CD8-positive, alpha-beta memory T cell (primary cell): ENCODE results near the gene PALM3. TPM values are rescaled to one million over a fixed set of nuclear protein-coding genes. Genes with fewer than 3 reads are reported as not detected.
"Not testable (repeated sequence)": the region's sequence is repeated elsewhere in the genome, so short reads cannot be mapped to it uniquely, and the experiment has no call there.

Source experiments
- CTCF ChIA-PET: fragments of 350-600 bp; sonication (Branson Sonifier 250); formaldehyde crosslinking; loops from one replicate; lab custom pipeline; 2021; ENCODE audit warnings: antibody characterized with exemption; lab: Charles Lee
- POLR2A ChIA-PET: fragments of 350-600 bp; sonication (Branson Sonifier 250); formaldehyde crosslinking; loops from one replicate; lab custom pipeline; 2021; ENCODE audit warnings: antibody characterized with exemption; lab: Charles Lee
- DNase-seq, 5 donors: peaks; one replicate each; pipeline versions ENCODE4 v3.0.0 to v3.0.0-alpha.2; 2020 to 2022; ENCODE audit warnings: mixed read lengths in 1 of 5
- H3K27ac ChIP-seq: one replicate; pipeline ENCODE4 v1.7.0; 2013; ENCODE audit warnings: low read depth, mild to moderate bottlenecking, low read length, moderate library complexity
- H3K27me3 ChIP-seq: 2 replicates; pipeline ENCODE4 v1.7.0; 2013; ENCODE audit warnings: low read length, mild to moderate bottlenecking; ENCODE audit not compliant: insufficient read depth, poor library complexity, severe bottlenecking
- H3K36me3 ChIP-seq: 2 replicates; pipeline ENCODE4 v1.7.0; 2013; ENCODE audit warnings: mild to moderate bottlenecking, low read length, moderate library complexity; ENCODE audit not compliant: insufficient read depth
- H3K4me1 ChIP-seq: 2 replicates; pipeline ENCODE4 v1.7.0; 2013; ENCODE audit warnings: mild to moderate bottlenecking, low read length, moderate library complexity; ENCODE audit not compliant: insufficient read depth
- H3K4me3 ChIP-seq: 2 replicates; pipeline ENCODE4 v1.7.0; 2013; ENCODE audit warnings: mild to moderate bottlenecking, low read length
- H3K9me3 ChIP-seq: 2 replicates; pipeline ENCODE4 v1.7.0; 2013; ENCODE audit warnings: mild to moderate bottlenecking, low read length
- H3K27ac Mint-ChIP-seq, 8 donors: one replicate each; pipeline ENCODE4 v1.8.0; 2020 to 2021; ENCODE audit warnings: mixed read lengths in 8 of 8, mild to moderate bottlenecking in 6 of 8, inconsistent platforms in 3 of 8, moderate library complexity in 3 of 8
- H3K27me3 Mint-ChIP-seq, 2 donors: one replicate each; pipeline ENCODE4 v1.8.0; 2020 to 2021; ENCODE audit warnings: mixed read lengths in 2 of 2, mild to moderate bottlenecking in 1 of 2, moderate library complexity in 1 of 2
- H3K36me3 Mint-ChIP-seq, 3 donors: one replicate each; pipeline ENCODE4 v1.8.0; 2020 to 2021; ENCODE audit warnings: mixed read lengths in 3 of 3, inconsistent platforms in 1 of 3, mild to moderate bottlenecking in 1 of 3
- H3K4me1 Mint-ChIP-seq, 3 donors: one replicate each; pipeline ENCODE4 v1.8.0; 2020 to 2021; ENCODE audit warnings: mixed read lengths in 3 of 3, inconsistent platforms in 1 of 3, mild to moderate bottlenecking in 1 of 3
- H3K4me3 Mint-ChIP-seq, 7 donors: one replicate each; pipeline ENCODE4 v1.8.0; 2020 to 2021; ENCODE audit warnings: mixed read lengths in 7 of 7, mild to moderate bottlenecking in 6 of 7, moderate library complexity in 4 of 7, inconsistent platforms in 2 of 7
- H3K9me3 Mint-ChIP-seq, 5 donors: one replicate each; pipeline ENCODE4 v1.8.0; 2020 to 2022; ENCODE audit warnings: mixed read lengths in 5 of 5, mild to moderate bottlenecking in 3 of 5, moderate library complexity in 2 of 5, inconsistent platforms in 1 of 5
- polyA plus RNA-seq: library from polyadenylated mRNA; unstranded; fragments of 300-500 nt; fragmentation: Illumina TruSeq; gene quantifications from one replicate; pipeline ENCODE4 v1.2.3, GENCODE V29; 2021
- total RNA-seq, 2 experiments: library from RNA; stranded (reverse); gene quantifications; one replicate each; pipeline ENCODE4 v1.2.3, GENCODE V29; 2021

Gene PALM3
- total and polyA plus RNA-seq, 3 experiments from 2014 or later = not detected

DNA sequence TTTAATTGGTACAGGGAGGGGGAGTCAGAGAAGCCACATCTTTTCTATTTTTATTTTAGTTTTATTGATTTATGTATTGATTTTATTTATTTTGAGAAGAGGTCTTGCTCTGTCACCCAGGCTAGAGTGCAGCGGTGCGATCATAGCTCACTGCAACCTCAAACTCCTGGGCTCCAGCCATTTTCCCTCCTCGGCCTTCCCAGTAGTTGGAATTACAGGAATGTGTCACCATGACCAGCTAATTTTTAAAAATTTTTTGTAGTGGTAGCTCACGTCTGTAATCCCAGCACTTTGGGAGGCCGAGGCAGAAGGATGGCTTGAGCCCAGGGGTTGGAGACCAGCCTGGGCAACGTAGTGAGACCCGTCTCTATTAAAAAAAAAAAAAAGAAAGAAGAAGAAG, 26.2 kb downstream of the PALM3 start:
- peaks cover 18% of the 10 kb centered on the region for H3K4me1 ChIP-seq
- no peak overlapping the region for H3K27ac ChIP-seq
- peaks cover 18% of the 10 kb centered on the region for H3K36me3 ChIP-seq
- ChIA-PET POLR2A (interaction anchor here (0.6 to 0.7 kb wide), 3 partner anchors 77 to 209 kb away, joined by 3 to 4 read pairs (median 3); no protein-coding TSS in a partner anchor), CTCF (interaction anchor here (1.0 to 1.6 kb wide), 2 partner anchors 13 to 132 kb away, joined by 3 read pairs; no protein-coding TSS in a partner anchor)
- H3K27me3 ChIP-seq = no peaks in the 10 kb centered on the region
- H3K4me3 ChIP-seq = no peak overlapping the region
- H3K4me1 Mint-ChIP-seq = peaks cover 22 to 39% (median 36%) of the 10 kb centered on the region in 3 donors
- H3K36me3 Mint-ChIP-seq = peaks cover 3 to 55% (median 5%) of the 10 kb centered on the region in 3 donors
- no peak for DNase-seq
- H3K27ac Mint-ChIP-seq = peak overlapping the region in 1 of 8 donors; percentile 26
- H3K9me3 Mint-ChIP-seq = no peaks in the 10 kb centered on the region
- H3K9me3 ChIP-seq = no peaks in the 10 kb centered on the region
- peak overlapping the region in 1 of 7 donors; percentile 44 for H3K4me3 Mint-ChIP-seq
- H3K27me3 Mint-ChIP-seq = no peaks in the 10 kb centered on the region

DNA sequence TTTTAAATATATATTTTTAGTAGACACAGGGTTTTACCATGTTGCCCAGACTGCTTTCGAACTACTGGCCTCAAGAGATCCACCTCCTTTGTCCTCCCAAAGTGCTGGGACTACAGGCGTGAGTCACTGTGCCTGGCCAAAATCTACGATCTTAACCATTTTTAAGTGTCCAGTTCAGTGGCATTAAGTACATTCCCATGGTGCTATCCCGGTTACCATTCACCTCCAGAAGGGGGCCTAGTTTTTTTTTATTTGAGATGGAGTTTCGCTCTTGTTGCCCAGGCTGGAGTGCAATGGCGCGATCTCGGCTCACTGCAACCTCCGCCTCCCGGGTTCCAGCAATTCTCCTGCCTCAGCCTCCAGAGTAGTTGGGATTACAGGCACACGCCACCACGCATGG, 26.7 kb downstream of the PALM3 start:
- H3K27ac Mint-ChIP-seq, H3K27me3 ChIP-seq, H3K27me3 Mint-ChIP-seq, H3K4me3 ChIP-seq, H3K9me3 Mint-ChIP-seq, H3K27ac ChIP-seq, H3K4me3 Mint-ChIP-seq, DNase-seq, H3K9me3 ChIP-seq, POLR2A ChIA-PET: not testable (repeated sequence)
- Mint-ChIP-seq H3K36me3 (peaks cover 3 to 50% (median 5%) of the 10 kb centered on the region in 3 donors), H3K4me1 (peaks cover 25 to 44% (median 40%) of the 10 kb centered on the region in 3 donors)
- H3K4me1 ChIP-seq = peaks cover 23% of the 10 kb centered on the region
- CTCF ChIA-PET = interaction anchor here (1.0 to 1.6 kb wide), 2 partner anchors 14 to 132 kb away, joined by 3 read pairs; no protein-coding TSS in a partner anchor
- H3K36me3 ChIP-seq = peaks cover 18% of the 10 kb centered on the region

DNA sequence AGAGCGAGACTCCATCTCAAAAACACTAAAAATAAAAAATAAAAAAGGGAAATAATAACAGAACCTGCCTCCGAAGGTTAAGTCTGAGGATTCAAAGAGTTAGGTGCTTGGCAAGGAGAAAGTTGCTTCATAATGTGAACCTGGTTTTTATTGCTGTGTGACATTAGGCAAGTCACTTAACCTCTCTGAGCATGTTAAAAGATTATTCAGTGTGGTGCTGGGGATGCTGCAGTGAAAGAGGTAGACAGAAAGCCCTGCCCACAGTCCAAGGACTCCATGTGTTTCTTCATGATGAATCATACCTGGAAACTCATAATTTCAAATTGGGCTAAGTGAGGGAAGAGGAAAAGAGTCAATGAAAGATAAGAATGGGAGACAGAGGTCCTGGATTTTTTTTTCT, 27.9 kb downstream of the PALM3 start:
- Histone ChIP-seq H3K9me3 (no peaks in the 10 kb centered on the region), H3K27me3 (no peaks in the 10 kb centered on the region), H3K4me3 (no peak overlapping the region), H3K4me1 (peaks cover 24% of the 10 kb centered on the region), H3K27ac (no peak overlapping the region), H3K36me3 (peaks cover 7% of the 10 kb centered on the region)
- Mint-ChIP-seq H3K4me3 (peak overlapping the region; percentile 13 to 68 (median 57)), H3K27ac (peak overlapping the region; percentile 37 to 92 (median 64)), H3K27me3 (no peaks in the 10 kb centered on the region), H3K9me3 (no peaks in the 10 kb centered on the region), H3K4me1 (peaks cover 25 to 46% (median 43%) of the 10 kb centered on the region in 3 donors), H3K36me3 (peaks cover 3 to 38% (median 5%) of the 10 kb centered on the region in 3 donors)
- POLR2A ChIA-PET = no interaction called here
- CTCF ChIA-PET = interaction anchor here (1.5 kb wide), 1 partner anchor 8 kb away, joined by 4 read pairs; no protein-coding TSS in a partner anchor
- DNase-seq = no peak

DNA sequence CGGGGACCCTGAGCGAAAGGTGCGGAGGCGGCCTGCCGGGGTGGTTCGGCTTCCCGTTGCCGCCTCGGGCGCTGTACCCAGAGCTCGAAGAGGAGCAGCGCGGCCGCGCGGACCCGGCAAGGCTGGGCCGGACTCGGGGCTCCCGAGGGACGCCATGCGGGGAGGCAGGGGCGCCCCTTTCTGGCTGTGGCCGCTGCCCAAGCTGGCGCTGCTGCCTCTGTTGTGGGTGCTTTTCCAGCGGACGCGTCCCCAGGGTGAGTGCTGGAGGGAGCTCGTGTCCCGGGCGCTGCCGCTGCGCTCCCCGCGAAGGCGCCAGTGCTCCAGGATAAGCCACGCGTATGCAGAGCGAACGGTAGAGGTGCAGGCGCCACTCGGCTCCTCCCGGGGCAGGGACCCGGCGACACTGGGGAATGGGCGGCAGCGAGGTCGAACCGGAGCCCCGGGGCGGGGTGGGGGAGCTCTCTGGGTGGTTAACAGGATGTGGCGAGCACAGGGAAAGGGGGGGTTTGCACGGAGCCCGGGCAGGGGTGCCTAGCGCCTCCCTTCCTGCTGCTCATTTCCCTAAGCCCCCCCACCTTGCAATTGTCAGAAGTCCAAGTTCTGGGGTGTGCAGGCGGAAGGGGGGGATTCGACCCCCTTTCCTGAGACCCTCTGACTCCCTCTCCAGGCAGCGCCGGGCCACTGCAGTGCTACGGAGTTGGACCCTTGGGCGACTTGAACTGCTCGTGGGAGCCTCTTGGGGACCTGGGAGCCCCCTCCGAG, 30.0 kb downstream of the PALM3 start, which contains the start of gene IL27RA:
TSS of gene IL27RA (plus strand) at position 44 of the 762 bp plus-strand sequence. CDS start at position 155, 111 bp downstream.
- Mint-ChIP-seq H3K36me3 (peaks cover 3 to 20% (median 5%) of the 10 kb centered on the region in 3 donors), H3K27ac (peak within 1 kb of the TSS; percentile 86 to 99 (median 98)), H3K4me1 (peaks cover 23 to 43% (median 37%) of the 10 kb centered on the region in 3 donors), H3K27me3 (no peaks in the 10 kb centered on the region), H3K4me3 (peak within 1 kb of the TSS; percentile 86 to 99 (median 94)), H3K9me3 (no peaks in the 10 kb centered on the region)
- Histone ChIP-seq H3K4me3 (peak within 1 kb of the TSS; percentile 69), H3K27me3 (no peaks in the 10 kb centered on the region), H3K27ac (peak within 1 kb of the TSS; percentile 97), H3K9me3 (no peaks in the 10 kb centered on the region), H3K36me3 (no peaks in the 10 kb centered on the region), H3K4me1 (peaks cover 24% of the 10 kb centered on the region)
- DNase-seq = peak; percentile 70 to 92 (median 83)
- ChIA-PET POLR2A (interaction anchor here (0.5 to 3.6 kb wide), 23 partner anchors 10 to 185 kb away, joined by 3 to 47 read pairs (median 4); partner anchors contain the start of genes DCAF15 and RFX1), CTCF (interaction anchor here (0.9 to 2.5 kb wide), 19 partner anchors 8 to 151 kb away, joined by 3 to 19 read pairs (median 4); partner anchors contain the start of genes BRME1, CC2D1A and RFX1)

DNA sequence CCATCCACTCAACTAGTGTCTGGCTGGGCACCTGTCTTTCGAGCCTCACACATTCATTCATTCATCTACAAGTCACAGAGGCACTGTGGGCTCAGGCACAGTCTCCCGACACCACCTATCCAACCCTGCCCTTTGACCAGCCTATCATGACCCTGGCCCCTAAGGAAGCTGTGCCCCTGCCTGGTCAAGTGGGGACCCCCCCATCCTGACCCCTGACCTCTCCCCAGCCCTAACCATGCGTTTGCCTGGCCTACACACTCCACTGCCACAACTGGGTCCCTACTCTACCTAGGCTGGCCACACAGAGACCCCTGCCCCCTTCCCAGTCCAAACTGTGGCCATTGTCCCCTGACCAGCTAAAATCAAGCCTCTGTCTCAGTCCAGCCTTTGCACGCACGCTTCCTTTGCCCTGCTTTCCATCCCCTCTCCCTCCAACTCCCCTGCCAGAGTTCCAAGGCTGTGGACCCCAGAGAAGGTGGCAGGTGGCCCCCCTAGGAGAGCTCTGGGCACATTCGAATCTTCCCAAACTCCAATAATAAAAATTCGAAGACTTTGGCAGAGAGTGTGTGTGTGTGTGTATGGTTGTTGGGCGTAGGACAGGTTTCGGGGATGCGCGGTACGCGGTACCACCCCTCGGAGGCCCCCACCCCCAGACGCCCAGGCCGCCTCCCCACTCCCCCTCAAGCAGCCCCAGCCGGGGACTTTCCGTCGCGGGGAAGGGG, 30.7 kb downstream of the PALM3 start:
- DNase-seq = peak in 3 of 5 donors; percentile 69 to 90 (median 79)
- H3K36me3 Mint-ChIP-seq = peaks cover 3 to 16% (median 4%) of the 10 kb centered on the region in 3 donors
- no peaks in the 10 kb centered on the region for H3K9me3 ChIP-seq
- H3K27ac ChIP-seq = peak overlapping the region; percentile 97
- peak overlapping the region; percentile 86 to 99 (median 98) for H3K27ac Mint-ChIP-seq
- H3K9me3 Mint-ChIP-seq = no peaks in the 10 kb centered on the region
- H3K27me3 ChIP-seq = no peaks in the 10 kb centered on the region
- H3K4me3 ChIP-seq = peak overlapping the region; percentile 69
- ChIA-PET CTCF (interaction anchor here (0.8 to 2.5 kb wide), 23 partner anchors 9 to 150 kb away, joined by 3 to 19 read pairs (median 4); partner anchors contain the start of genes ASF1B, BRME1, CC2D1A and MISP3), POLR2A (interaction anchor here (0.5 to 3.6 kb wide), 23 partner anchors 9 to 185 kb away, joined by 3 to 47 read pairs (median 5); partner anchors contain the start of genes DCAF15 and RFX1)
- H3K4me3 Mint-ChIP-seq = peak overlapping the region; percentile 86 to 99 (median 94)
- H3K4me1 Mint-ChIP-seq = peaks cover 22 to 40% (median 35%) of the 10 kb centered on the region in 3 donors
- H3K27me3 Mint-ChIP-seq = no peaks in the 10 kb centered on the region
- peaks cover 24% of the 10 kb centered on the region for H3K4me1 ChIP-seq
- no peaks in the 10 kb centered on the region for H3K36me3 ChIP-seq

DNA sequence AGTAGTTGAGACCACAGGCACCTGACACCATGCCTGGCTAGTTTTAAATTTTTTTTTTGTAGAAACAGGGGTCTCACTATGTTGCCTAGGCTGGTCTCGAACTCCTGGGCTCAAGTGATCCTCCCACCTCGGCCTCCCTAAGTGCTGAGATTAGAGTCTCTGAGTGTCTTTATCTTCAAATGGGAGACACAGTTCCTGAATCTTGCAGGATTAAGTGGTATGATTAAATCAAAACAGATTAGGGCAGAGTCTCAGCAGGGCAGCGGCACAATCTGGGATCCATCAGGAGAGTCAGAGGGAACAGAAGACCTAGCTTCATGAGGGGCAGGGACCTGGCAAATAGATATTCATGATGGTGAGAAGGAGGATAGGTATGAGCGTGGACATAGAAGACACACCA, 33.0 kb downstream of the PALM3 start:
- H3K36me3 Mint-ChIP-seq = peaks cover under 1 to 8% (median under 1%) of the 10 kb centered on the region in 3 donors
- H3K27ac Mint-ChIP-seq = peak overlapping the region in 7 of 8 donors; percentile 19 to 93 (median 59)
- H3K4me3 Mint-ChIP-seq = peak overlapping the region in 2 of 7 donors; percentile 28 to 78
- H3K36me3 ChIP-seq = no peaks in the 10 kb centered on the region
- H3K4me3 ChIP-seq = no peak overlapping the region
- H3K4me1 Mint-ChIP-seq = peaks cover 19 to 32% (median 25%) of the 10 kb centered on the region in 3 donors
- POLR2A ChIA-PET = interaction anchor here (0.5 kb wide), 1 partner anchor 144 kb away, joined by 3 read pairs; no protein-coding TSS in a partner anchor
- DNase-seq = no peak
- CTCF ChIA-PET = interaction anchor here (0.8 kb wide), 1 partner anchor 108 kb away, joined by 3 read pairs; no protein-coding TSS in a partner anchor
- H3K9me3 Mint-ChIP-seq = no peaks in the 10 kb centered on the region
- H3K27ac ChIP-seq = no peak overlapping the region
- H3K4me1 ChIP-seq = peaks cover 21% of the 10 kb centered on the region
- no peaks in the 10 kb centered on the region for H3K27me3 Mint-ChIP-seq
- no peaks in the 10 kb centered on the region for H3K9me3 ChIP-seq
- no peaks in the 10 kb centered on the region for H3K27me3 ChIP-seq

DNA sequence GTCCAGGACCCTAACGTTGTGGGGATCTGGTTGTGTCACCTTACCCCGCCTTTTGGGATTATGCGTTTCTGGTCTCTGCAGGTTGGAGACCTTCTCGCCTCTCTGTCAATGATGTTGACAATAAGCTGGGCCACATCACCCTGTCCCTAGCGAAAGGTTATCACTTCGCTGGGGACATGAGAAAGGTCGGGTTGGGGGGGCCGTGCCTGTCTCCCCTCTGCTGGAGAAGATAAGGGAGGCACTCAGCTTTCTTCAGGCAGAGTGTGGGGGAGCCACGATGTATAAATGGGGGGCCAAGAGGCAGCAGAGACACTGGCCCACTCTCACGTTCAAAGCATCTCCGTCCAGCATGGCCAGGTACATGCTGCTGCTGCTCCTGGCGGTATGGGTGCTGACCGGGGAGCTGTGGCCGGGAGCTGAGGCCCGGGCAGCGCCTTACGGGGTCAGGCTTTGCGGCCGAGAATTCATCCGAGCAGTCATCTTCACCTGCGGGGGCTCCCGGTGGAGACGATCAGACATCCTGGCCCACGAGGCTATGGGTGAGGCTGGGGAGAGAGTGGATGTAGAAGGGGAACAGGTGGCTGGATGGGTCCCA, 33.9 kb downstream of the PALM3 start, which contains the start of gene RLN3:
TSS of gene RLN3 (plus strand) at position 293 of the 595 bp plus-strand sequence. CDS start at position 350, 57 bp downstream.
- no peak for DNase-seq
- Histone ChIP-seq H3K27me3 (no peaks in the 10 kb centered on the region), H3K27ac (no peak within 1 kb of the TSS), H3K36me3 (no peaks in the 10 kb centered on the region), H3K4me1 (peaks cover 16% of the 10 kb centered on the region), H3K4me3 (no peak within 1 kb of the TSS), H3K9me3 (no peaks in the 10 kb centered on the region)
- Mint-ChIP-seq H3K4me1 (peaks cover 16 to 33% (median 22%) of the 10 kb centered on the region in 3 donors), H3K4me3 (peak within 1 kb of the TSS in 2 of 7 donors; percentile 28 to 78), H3K36me3 (peaks cover 0 to 7% (median 0%) of the 10 kb centered on the region in 3 donors), H3K9me3 (no peaks in the 10 kb centered on the region), H3K27me3 (no peaks in the 10 kb centered on the region), H3K27ac (peak within 1 kb of the TSS in 7 of 8 donors; percentile 47 to 93 (median 63))
- POLR2A ChIA-PET = interaction anchor here (1.8 kb wide), 1 partner anchor 21 kb away, joined by 6 read pairs; the partner anchor contains the start of gene RFX1
- CTCF ChIA-PET = no interaction called here
